ENCODE measurements around the gene PIF1.

GRCh38 chr15:64772488-64772887 is 53.0 kb downstream of the PIF1 start:
- no peak for TF ChIP-seq POLR2A (IDR thresholded peaks at IDR 0.05)
- no peak for TF ChIP-seq CTCF (IDR thresholded peaks at IDR 0.05)

Data from ovary (tissue), 3 donors.